Measurements from ENCODE around the gene NACAD.

DNA sequence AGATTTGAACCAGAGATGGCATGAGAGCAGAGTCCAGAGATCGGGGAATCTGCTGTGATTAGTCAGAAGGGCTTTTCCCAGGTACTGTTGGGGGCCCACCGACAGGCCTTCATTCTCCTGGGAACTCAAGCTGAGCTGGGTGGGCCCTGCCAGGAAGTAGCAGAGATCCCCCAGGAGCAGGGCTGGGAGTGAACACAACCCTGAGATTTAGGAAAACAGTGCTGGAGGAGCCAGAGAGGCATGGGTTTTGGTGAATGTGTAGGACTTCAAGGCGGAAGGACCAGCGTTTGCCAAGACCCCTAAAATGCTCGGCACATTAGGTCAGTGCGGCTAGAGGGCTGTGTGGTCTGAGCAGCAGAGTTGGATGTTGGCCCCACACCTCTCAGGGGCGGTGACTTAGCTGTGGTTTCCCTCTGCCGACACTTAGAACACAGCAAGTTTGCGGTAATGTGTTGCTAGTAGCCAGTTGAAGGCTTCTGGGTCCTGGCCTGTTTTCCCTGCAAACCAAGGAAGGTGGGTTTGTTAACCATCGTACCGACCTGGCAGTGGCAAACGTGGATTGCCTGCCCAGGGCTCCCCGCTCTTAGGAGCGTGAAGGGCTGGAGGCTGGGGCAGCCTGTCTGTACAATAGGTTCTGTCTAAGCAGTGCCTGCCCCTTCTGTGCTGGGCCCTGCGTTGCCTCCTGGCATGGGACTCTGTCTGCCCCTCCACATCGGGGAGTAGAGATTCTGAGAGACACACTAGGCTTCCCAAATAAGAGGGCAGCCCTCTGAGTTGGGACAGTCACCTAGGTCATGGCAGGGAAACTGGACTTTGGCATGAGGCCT lies 14.0 kb downstream of the NACAD start:
- no peak for TF ChIP-seq GATA2 (IDR thresholded peaks at IDR 0.05; ENCODE audit: low read depth, low read length)
- TF ChIP-seq GATA3 (IDR thresholded peaks at IDR 0.05; ENCODE audit: low read depth, low read length) = no peak

Data from SH-SY5Y (cell line).